CD4-positive, alpha-beta T cell treated with Interleukin-15 for 4 hours (primary cell): Measurements from ENCODE around the gene PCAT7.
A peak's percentile ranks its signal among the peaks of the same experiment; 100 is the strongest.

Experiments
- DNase-seq: peaks from one replicate; pipeline ENCODE4 v3.0.0-alpha.2; 2020; ENCODE audit warnings: low spot score

PCAT7 gene

GRCh38 chr9:94603259-94604160 lies 48.6 kb downstream of the PCAT7 start:
- peak; percentile 47 for DNase-seq

DNA sequence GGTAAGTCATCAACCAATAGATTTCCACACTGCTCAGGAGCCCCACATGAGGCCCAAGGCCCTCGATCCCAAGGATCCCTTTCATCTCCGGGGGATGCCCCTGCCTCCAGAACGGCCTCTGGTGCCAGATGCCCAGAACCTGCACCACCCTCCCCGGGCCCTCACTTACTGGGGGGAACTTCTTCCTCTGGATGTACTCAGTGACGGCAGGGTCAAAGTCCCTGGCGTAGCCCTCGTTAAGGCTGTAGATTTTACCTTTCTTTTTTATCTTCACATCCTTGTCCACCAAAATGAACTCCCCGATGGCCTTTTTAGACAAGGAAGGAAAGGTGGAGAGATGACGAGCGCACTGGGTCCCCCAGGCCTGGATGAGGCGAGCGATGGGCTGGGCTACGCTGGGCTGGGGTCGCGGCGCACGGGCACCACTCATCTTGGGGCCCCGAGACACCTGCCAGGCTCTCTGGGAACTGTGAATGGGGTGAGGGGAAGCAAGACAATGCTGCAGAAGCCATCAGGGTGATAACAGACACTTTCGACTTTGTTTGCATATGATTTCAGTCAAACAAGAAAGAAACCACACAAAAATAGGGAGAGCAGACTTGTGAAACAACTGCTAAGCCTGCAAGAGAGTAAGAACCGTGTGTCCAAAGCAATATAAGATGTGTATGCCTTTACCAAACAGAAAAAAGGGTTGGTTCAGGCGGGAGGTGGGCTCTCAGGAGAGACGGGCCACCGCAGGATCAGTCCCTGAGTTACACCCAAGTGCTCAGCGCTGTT lies 52.0 kb downstream of the PCAT7 start:
- DNase-seq = no peak

GRCh38 chr9:94607423-94607691 lies 52.5 kb downstream of the PCAT7 start:
- no peak for DNase-seq

- no peak for DNase-seq
These were observed 55.3 kb downstream of the PCAT7 start for GRCh38 chr9:94610181-94610606.

GRCh38 chr9:94611638-94612068 lies 56.8 kb downstream of the PCAT7 start:
- DNase-seq = no peak

DNA sequence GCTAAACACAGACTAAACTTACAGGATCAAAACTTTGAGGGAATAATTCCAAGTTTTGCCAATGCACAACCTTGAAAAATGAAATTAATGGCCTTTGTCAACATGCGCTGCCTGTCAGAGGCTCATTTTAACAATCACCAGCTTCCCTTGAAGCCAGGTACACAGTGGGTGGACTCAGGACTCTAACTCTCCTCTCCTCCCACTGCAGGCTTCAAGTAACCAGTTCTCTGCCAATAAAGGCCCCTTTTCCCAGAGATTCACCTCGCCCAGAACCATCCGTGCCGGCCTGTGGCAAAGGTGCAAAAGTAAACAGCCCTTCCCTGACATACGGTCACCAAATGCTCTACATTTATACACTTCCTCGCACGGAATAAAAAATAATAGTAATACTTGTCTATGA lies 57.2 kb downstream of the PCAT7 start:
- no peak for DNase-seq

- DNase-seq = no peak
These were observed 58.1 kb downstream of the PCAT7 start for GRCh38 chr9:94613003-94613402.

DNA sequence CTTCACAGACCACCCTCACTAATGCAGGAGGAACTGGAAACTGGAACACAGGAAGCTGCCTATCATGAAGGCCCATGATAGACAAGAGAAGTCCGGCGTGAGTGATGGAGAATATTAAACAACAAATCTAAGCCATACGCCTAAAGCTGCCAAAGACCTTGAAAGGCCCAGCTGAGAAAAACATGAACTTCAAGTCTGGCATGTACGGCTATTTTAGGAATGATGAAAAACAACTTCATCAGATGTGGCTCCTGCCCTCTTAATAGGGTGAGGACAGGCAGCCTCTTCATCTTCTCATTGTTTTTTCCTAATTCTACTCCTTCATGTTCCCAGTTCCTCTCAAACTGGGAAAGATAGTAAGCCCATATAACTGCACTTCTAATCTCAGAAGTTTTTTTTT lies 64.1 kb downstream of the PCAT7 start:
- no peak for DNase-seq
